GM21423 (cell line): ENCODE data around the gene MTSS2.
"Not testable (repeated sequence)": the region's sequence is repeated elsewhere in the genome, so short reads cannot be mapped to it uniquely, and the experiment has no call there.

Source experiments
- ATAC-seq: cut with Tn5 transposase; IDR thresholded peaks from one replicate; pipeline ENCODE4 v1.9.1; 2021; ENCODE audit warnings: mild to moderate bottlenecking, moderate library complexity; ENCODE audit not compliant: unreplicated experiment

The MTSS2 gene

GRCh38 chr16:70657956-70658355 is 27.9 kb downstream of the MTSS2 start:
- ATAC-seq, result no peak

DNA sequence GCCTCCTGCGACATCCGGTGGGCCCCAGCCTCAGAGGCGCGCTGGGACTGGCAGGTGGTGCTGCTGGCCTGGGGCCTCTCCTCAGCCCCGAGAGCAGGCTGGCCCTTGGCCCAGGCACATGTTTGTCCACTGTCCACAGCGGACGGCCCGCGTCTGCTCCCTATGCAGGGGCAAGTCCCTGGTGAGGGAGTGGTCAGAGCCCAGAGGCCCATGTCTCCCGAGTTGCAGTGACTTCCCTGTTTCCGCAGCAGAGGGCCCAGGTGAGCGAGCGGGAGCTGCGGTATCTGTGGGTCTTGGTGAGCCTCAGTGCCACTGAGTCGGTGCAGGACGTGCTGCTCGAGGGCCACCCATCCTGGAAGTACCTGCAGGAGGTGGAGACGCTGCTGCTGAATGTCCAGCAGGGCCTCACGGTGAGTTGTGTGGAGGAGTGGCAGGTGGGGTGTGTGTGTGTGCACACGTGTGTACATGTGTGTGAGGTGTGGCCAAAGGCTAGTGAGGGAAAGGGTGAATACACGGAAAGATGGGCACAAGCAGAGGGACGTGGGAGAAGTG is 29.1 kb downstream of the MTSS2 start:
- ATAC-seq, result no peak

DNA sequence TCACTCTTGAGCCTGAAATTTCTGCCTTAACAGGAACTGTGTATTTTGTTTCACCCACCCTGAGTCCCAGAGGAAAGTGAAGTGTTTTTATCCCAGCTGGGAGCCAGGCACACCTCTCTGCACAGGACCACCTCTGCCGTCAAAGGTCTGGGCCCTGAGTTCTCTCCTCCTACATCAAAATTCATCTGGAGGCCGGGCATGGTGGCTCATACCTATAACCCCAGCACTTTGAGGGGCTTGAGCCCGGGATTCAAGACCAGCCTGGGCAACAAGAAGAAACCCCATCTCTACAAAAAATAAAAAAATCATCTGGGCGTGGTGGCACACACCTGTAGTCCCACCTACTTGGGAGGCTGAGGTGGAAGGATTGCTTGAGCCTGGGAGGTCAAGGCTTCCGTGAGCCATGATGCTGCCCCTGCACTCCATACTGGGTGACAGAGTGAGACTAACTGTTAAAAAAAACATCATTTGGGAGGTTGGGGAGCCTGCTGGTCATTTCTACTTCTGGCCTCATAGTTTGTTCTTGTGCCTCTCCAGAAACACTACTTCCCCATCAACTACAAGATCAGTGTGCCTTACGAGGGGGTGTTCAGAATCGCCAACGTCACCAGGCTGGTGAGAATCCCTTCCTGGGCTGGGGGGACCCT is 29.7 kb downstream of the MTSS2 start:
- ATAC-seq, result no peak

DNA sequence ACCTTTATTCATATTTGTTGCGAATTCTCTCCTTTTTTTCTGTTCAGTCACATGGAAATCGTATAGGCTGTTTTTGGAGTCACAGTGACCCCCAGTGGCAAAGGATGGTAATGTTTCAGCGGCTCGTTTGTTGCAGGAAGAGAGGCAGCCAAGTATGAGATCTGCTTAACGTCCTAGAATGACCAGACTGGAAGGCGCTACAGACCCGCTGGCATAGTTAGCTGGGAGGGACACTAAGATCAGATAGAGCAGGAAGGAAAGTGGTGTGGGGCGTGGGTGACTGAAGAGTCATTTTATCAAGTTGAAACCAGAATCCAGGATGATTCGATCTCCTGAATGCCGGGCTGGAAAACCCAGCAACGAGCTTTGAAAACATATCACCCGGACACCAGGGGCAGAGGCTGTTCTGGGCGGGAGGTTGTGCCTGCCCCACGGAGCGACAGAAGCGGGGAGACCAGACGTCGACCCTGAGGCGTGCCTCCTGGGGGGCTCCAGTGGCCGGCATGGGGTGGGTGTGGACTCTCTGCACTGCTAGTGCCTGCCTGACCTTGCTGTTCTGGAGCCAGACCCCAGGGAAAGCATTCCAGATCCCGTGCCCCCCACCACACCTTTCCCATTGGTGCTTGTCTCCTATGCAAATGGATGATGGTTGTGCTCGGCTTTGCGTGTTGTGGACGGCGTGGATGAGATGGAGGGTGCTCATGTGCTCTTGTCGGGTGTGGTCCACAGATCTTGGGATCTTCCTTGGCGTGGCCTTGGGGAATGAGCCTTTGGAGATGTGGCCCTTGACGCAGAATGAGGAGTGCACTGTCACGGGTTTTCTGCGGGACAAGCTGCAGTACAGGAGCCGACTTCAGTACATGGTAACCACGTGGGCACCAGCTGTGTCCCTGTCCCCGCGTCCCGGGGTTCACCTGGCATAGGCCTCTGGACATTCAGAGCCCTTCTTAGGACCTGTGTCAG is 31.8 kb downstream of the MTSS2 start:
- peak; percentile 65 for ATAC-seq

DNA sequence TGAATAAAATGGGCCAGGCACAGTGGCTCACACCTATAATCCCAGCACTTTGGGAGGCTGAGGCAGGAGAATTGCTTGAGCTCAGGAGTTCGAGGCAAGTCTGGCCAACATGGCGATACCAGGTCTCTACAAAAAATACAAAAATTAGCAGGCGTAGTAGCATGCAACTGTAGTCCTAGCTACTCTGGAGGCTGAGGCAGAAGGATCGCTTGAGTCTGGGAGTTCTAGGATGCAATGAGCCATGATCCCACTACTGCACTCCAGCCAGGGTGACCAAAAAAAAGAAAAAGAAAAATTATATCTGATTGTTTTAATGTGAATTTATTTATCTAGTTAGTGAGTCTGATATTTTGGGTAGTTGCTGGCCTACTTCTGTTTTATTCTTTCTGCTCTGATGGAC is 32.4 kb downstream of the MTSS2 start:
- ATAC-seq, result no peak

DNA sequence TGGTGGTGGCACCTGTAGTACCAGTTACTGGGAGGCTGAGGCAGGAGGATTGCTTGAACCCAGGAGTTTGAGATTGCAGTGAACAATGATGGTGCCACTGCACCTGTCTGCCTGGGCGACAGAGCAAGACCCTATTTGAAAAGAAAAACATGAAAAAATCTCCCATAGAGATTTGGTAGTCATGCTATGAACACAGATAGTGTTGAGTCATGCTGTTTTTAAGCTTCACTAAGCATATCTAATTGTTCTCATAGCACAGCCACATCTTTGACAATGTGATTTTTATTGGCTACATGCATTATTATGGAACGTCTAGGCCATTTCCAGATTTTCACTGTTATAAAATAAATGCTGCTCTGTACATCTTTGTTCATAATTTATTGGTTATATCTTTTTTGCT is 33.5 kb downstream of the MTSS2 start:
- no peak for ATAC-seq

DNA sequence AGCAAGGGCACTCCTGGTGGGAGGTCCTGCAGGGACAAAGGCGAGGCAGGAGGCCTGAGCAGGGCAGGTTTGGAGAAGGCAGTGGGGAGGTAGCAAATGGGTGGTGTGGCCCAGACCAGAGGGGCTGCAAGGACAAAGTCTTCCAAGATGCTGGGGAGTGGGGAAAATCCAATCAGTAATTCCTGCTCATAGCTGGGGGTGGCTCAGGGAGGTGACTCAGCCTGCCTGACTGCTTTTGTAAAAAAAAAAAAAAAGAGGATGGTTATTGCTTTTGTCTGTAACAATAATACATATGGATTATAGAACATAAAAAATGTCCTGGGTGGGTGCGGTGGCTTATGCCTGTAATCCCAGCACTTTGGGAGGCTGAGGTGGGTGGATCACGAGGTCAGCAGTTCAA is 34.3 kb downstream of the MTSS2 start:
- ATAC-seq, result no peak

DNA sequence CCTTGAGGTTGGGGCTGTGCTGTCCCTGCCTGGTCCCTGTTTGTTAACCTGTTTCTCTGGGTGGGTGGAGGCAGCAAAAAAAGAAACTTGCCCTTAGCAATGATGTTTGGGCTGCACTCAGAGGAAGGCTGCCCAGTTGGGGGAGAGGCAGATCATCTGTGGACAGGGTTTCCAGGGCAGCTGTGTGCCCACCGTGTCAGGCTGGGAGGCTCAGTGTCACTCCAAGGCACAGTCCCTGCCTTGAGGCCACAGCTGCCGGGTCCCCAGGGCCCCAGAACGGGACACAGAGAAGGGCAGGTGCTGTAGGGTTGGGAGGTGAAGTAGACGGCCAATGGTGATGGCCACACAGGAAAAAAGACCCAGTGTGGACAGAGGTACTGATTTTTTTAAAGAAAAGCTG is 35.6 kb downstream of the MTSS2 start:
- no peak for ATAC-seq

DNA sequence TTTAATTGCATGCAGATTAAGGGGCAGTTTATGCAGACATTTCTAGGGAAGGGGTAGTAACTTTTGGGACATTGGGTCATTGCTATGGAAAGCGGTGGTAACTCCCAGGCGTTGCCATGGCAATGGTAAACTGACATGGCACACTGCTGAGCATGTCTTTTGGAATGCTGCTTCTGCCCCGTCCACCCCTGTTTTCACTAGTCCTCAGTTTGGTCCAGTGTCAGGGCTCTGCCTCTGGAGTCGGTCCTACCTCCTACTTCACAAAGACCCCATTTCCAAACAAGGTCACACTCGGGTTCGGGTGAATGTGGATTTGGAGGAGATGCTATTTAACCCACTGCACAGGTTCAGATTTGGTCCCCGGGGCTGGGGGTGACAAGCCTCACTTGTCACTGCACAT is 36.6 kb downstream of the MTSS2 start:
- ATAC-seq, result no peak

DNA sequence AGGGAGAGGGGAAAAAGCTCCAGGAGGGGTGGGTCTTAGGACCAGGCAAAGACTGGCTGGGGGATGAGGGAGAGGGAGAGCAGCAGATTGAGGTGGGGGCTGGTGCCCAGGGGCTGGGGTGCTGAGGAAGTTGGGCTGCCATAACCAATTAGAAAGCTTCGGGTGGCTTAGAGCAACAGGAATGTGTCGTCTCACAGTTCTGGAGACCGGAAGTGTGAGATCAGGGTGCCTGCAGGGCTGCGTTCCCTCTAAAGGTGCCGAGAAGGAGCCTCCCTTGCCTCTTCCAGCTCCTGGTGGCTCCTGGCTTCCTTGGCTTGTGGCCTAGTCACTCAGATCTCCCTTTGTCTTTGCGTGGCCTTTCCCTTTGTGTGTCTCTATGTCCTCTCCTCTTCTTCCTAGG is 37.2 kb downstream of the MTSS2 start:
- no peak for ATAC-seq

DNA sequence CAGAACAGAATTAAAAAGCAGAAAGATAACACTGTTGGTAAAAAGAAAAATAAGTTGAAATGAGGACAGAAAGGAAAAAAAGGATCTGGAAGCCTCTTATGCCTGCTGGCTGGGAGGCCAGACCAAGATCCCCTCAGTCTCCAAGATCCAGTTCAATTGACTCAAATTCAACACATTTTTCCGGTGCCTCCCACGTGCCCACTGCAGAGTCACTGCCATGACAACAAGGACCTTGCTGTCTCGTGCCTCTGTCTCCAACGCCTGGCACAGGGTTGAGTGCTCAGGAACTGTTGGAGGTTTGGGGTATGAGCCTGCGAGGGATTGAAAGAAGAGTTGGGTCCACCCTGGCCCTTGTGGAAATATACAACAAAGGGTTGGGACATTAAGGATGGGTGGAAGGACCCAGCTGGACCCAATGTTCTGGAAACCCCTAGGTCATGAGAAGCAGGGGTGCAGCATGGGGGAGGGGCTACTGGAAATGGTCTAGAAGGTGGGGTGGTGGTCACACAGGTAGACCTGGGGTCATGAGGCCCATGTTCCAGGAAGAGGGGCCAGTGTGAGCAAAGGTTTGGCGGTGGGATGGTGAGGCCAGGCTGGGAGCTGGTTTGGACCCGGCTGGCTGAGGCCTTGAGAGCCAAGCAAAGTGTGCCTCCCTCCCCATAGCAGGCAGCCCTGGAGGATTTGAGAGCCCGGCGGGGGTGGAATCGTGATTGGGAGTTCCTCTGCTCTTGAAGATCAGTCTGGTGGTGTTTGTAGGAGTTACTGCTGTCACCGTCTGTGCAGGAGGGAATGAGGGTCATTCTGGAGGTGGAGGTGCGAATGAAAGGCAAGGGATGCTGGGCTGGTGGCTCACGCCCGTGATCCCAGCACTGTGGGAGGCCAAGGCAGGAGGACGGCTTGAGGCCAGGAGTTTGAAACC is 38.2 kb downstream of the MTSS2 start:
- no peak for ATAC-seq

GRCh38 chr16:70646260-70647241 is 39.3 kb downstream of the MTSS2 start, which contains the start of gene IL34:
TSS of gene IL34 (plus strand) at chr16:70646559. CDS start at chr16:70646948, 389 bp downstream.
- no peak for ATAC-seq

DNA sequence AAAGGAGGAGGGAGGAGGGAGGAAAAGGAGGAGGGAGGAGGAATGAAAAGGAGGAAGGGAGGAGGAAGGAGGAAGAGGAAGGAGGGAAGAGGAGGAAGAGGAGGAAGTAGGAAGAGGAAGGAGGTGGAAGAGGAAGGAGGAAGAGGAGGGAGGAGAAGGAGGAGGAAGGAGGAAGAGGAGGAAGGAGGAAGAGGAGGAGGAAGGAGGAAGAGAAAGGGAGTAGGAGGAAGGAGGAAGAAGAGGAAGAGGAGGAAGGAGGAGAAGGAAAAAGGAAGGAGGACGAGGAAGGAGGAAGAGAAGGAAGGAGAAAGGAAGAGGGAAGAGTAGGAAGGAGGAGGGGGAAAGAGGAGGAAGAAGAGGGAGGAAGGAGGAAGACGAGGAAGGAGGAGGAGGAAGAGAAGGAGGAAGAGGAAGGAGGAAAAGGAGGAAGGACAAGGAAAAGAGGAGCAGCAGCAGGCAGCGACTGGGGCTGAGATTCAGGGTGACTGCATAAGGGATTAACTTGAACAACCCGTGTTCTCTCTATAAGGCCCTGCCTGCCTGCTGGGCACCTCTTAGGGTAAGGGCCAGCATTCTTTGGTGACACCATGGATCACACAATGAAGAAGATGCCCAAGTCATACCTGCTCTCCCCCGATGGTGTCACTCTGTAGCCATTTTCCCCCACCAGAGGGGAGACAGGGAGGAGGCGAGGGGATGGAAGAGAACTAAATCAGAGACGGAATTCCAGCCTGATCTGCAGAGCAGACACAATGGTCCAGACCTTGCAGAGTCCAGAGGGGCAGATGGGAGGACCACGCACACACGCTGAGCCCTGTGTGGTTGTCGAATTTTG is 40.9 kb downstream of the MTSS2 start:
- no peak for ATAC-seq

DNA sequence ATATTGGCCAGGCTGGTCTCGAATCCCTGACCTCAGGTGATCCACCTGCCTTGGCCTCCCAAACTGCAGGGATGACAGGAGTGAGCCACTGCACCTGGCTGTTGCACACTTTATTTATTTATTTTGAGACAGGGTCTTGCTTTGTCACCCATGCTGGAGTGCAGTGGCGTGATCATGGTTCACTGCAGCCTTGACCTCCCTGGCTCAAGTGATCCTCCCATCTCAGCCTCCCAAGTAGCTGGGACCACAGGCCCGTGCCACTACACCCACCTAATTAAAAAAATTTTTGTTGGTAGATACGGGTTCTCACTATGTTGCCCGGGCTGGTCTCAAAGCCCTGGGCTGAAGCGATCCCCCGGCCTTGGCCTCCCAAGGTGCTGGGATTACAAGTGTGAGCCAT is 42.6 kb downstream of the MTSS2 start:
- ATAC-seq, result not testable (repeated sequence)

DNA sequence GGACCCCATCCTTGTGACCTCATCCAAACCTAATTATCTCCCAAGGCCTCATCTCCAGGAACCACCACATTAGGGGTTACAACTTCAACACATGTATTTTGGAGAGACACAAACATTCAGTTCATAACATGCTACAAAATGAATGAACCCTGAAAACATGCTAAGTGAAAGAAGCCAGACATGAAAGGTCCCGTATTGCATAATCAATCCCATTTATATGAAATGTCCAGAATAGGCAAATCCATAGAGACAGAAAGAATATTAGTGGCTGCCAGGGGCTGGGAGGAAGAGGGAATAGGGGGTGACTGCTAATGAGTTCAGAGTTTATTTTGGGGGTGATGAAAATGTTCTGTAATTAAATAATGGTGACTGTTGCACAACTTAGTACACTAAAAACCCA is 43.2 kb downstream of the MTSS2 start:
- ATAC-seq, result no peak

GRCh38 chr16:70638814-70639792 is 46.8 kb downstream of the MTSS2 start:
- ATAC-seq, result no peak
